LNCaP clone FGC (cell line): Measurements from ENCODE around the gene ST6GALNAC4.

Experiments used
- DNase-seq: peaks from one replicate; pipeline ENCODE4 v3.0.0-alpha.2; 2011; ENCODE audit warnings: low read depth
- H3K4me3 ChIP-seq: 2 replicates; pipeline ENCODE4 v1.5.1; 2011; ENCODE audit warnings: mild to moderate bottlenecking, low read depth, low read length, control low read depth
- CTCF ChIP-seq: IDR thresholded peaks from 2 replicates; pipeline ENCODE4 v1.5.1; 2012; ENCODE audit warnings: mild to moderate bottlenecking; ENCODE audit not compliant: control insufficient read depth, insufficient read depth; ENCODE audit errors: extremely low read depth

Gene ST6GALNAC4

GRCh38 chr9:127862075-127863011 lies 54.5 kb downstream of the ST6GALNAC4 start:
- H3K4me3 ChIP-seq, result no peak overlapping the region
- TF ChIP-seq CTCF, result no peak
- no peak for DNase-seq

- no peak for TF ChIP-seq CTCF
- no peak overlapping the region for H3K4me3 ChIP-seq
- no peak for DNase-seq
These were observed 56.1 kb downstream of the ST6GALNAC4 start for GRCh38 chr9:127860779-127861178.

GRCh38 chr9:127860260-127860659 lies 56.6 kb downstream of the ST6GALNAC4 start:
- no peak overlapping the region for H3K4me3 ChIP-seq
- DNase-seq, result no peak
- no peak for TF ChIP-seq CTCF

GRCh38 chr9:127858041-127858512 lies 58.8 kb downstream of the ST6GALNAC4 start:
- TF ChIP-seq CTCF, result no peak
- H3K4me3 ChIP-seq, result no peak overlapping the region
- no peak for DNase-seq
